ENCODE measurements around the gene MANBA.

MANBA gene

DNA sequence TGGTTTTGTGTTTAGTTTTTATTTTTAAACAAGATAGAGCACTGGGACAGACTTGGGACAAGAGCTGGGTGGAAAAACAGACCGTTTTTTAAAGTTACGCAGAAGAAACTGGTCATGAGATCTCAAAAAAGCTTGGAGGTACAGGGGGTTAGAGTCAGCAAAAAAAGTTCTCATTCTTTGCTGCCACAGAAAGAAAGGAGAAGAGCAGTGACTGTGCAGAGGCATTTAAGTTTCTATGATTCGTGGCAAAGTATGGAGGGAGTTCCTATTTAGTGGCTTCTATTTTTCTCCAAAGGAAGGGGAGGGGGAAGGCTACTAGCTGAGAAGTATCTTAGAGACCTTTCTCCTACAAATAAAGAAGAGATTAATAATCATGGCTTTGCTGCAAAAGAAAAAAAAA, 68.3 kb downstream of the MANBA start:
- DNase-seq = no peak
- intact Hi-C loops (cut with DNase I) = no loop called here

DNA sequence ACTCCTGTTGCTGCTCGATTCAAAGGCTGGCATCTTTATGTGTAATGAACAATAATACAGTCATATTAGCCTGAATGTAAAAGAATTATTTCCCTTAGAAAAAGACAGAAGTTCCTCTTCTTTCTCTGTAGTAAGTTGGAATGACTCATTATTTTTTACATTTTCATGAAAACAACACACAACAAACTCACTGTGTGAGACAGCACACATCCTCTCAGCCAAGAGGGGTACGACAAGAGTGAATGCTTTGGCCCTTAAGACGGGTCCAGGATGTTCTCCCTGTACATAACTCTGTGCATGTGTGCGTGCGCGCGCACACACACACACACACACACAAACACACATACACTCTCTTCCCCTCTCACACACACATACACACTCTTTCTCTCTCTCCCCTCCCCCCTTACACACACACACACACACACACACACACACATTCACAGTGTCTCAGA, 72.8 kb downstream of the MANBA start:
- intact Hi-C loops (cut with DNase I) = no loop called here

DNA sequence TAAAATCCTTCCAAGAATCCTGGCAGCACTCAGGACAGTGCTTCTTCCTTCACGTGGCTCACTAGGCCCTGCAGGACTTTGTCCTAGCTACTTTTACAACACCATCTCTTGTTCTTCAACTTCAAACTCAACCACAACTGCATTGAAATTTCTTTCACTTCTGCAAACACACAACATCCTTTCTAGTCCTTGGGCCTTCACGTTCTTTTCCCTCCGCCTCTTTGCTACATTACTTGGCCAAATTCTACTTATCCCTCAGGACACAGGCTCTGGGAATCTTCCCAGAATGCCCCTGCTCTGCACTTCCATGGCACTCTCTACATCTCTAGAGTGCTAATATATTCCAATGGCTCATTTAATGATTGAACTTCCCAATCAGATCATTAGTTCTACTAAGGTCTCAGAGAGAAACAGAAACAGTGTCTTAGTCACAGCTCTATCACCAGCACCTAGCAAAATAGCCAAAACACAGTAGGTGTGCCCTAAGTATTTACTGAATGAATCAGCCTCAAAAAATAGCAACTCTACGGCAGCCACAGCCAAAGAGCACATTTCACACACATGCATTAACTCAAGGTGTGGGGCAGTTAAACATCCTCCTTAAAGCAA, 73.3 kb downstream of the MANBA start:
- intact Hi-C loops (cut with DNase I) = no loop called here

More for the DNA sequence above, 72.8 kb downstream of the MANBA start:
- no peak for DNase-seq

DNA sequence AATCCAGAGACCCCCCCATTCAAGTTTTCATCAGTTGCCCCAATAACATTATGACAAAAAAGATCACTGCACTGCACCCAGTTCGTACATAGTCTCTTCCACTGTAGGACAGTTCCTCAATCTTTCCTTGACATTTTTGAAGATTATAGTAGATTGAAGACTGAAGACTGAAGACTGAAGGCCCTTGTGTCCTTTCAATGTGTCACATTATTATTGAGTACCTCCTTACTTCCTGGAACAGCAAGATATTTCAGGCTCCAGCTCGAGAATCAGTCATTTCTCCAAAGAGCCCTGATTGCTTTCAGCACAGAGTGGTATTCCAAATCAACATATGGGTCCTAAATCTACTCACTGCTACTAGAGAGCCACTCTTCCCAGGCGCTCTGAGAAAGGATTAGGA, 75.0 kb downstream of the MANBA start:
- intact Hi-C loops (cut with DNase I) = no loop called here
- DNase-seq = no peak

More for the DNA sequence above, 73.3 kb downstream of the MANBA start:
- no peak for DNase-seq

DNA sequence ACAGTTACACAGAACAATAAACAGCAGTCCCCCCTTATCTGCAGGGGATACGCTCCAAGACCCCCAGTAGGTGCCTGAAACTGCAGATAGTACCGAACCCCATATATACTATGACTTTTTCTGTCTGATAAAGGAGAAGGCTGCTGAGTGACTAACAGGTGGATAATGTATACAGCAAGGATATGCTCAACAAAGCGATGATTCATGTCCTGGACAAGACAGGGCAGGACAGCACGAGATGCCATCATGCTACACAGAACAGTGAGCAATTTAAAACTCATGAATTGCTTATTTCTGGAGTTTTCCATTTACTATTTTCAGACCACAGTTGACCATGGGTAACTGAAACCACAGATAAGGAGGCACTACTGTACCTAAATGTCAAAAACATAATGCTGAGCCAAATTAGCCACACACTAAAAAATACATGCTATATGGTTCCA, 76.1 kb downstream of the MANBA start:
- no peak for DNase-seq
- intact Hi-C loops (cut with DNase I) = no loop called here

DNA sequence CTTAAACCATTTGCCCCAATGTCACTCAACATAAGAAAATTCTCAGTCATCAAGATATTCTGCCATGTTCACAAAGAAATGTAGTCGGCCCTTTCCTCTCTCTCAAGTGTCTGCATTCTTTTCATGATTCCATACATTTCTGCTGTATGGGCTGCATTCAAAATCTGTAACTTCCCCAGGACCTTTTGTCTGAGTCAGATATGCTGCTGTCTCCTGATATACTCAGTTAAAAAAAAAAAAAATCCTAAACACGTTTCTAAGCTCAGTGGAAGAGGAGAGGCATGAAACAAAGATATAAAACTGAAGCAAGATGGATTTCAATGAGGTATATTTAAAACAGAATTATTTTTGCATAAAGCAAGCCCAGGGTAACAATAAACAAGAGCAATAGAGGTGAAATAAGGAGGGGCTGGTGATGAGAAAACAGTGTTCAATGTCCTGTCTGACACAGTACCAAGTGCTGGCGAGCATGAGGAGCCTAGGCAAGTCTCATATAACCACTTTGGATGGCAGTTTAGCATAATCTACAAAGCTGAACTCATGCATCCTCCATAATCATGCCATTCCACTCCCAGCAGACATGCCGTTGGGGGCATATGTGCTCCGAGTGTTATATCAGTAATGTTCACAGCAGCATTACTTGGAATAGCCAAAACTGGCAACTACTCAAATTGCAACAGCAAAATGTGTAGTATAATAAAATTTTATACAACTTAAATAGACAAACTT, 76.7 kb downstream of the MANBA start:
- no peak for DNase-seq

DNA sequence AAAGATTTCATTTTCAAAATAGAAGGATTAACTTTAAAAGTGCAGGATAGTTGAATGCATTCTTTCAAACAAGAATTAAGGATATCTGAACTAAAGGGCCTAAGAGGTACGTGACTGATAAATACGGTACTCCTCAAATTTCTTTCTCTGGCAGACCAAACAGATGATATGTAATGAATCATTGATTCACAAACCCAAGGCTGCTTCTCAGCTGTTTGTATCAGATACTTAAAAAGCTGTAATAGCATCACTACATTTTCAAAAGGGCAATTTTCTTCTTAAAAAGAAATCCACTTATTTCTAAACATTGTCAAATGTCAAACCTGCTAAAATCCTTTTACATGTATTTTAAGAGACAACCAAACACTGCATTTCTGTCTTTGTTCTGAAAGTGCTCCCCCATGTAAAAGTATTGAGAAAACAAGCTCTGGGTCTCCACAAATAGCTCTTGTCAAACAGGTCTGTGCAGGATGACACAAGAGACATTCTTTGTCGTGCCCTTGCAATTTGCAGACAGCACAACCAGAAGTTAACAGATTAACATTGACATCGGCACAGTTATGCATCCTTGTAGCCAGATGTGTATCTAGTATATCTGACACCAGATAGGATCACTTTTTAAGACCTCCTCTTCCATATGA, 82.0 kb downstream of the MANBA start:
- intact Hi-C loops (cut with DNase I) = no loop called here

More for the DNA sequence above, 76.7 kb downstream of the MANBA start:
- intact Hi-C loops (cut with DNase I) = no loop called here

DNA sequence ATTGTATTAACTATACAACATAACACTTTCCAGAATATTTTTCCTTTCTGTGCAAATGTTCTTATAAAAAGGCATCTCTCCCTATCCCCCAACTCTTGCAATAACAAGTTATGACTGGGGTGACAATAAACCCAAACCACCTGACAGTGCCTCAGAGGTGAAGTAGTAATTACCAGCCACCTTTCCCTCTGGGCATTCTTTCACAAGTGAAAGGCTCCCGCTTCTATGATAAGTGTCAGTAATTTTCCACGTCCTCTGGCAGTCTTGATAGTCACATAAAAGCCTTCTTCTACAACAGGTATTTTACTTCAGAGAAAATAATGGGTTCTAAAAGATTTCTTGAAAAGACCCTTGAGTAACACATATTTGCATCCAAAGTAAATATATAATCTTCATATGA, 82.7 kb downstream of the MANBA start:
- intact Hi-C loops (cut with DNase I) = no loop called here
- no peak for DNase-seq

More for the DNA sequence above, 82.0 kb downstream of the MANBA start:
- DNase-seq = no peak

DNA sequence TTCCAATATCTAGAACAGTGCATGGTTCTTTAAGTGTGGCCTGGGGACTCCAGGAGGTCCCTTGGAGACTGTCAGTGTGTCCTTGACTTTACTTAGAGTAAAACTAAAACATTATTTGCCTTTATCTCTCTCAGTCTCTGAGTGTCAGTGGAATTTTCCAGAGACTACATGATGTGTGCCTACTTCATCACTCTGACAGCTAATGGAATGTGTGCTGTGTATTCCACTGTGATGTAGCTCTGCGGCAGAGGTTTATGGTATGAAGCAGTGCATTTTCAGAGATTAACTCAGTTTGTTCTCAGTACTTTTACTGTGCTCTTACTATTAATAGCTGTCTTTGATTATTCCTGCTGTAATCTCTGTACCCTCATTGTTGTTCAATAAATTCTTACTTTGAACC, 85.6 kb downstream of the MANBA start:
- DNase-seq = no peak
- intact Hi-C loops (cut with DNase I) = no loop called here

DNA sequence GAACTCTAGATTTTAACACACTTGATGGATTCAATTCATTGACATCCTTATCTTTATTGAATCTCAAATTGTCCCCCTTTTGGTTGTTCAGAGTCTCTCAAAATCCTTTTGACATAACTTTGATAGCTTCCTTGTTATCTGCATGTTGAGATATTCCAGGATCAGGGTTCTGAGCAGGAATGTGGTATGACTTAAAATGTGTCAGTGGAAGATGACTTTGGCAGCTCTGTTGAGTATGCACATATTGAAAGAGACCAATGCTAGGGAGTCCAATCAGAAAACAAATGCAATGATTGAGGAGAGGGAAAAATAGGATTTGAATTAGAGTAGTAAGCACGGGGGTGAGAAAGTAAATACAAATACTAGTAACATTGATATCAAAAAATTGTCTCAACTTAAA, 93.8 kb downstream of the MANBA start:
- no peak for DNase-seq
- intact Hi-C loops (cut with DNase I) = no loop called here

DNA sequence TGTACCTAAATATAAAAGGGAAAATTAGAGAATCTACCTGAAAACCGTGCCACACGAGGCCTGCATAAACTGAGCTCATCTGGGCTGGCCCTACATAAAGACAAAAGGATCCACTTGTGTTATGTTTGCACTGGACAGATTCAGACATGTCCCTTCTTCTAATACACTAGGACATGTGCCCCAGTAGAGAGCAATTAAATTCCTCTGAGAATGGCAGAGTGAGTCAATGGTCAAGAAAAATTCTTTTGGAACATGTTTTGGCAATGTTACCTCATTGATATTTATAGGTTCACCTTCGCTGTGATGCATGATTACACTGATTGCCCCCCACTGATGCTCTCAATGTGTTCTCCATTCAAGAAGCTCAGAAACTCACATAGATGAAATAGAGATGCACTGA, 95.2 kb downstream of the MANBA start:
- DNase-seq = no peak
- intact Hi-C loops (cut with DNase I) = no loop called here

DNA sequence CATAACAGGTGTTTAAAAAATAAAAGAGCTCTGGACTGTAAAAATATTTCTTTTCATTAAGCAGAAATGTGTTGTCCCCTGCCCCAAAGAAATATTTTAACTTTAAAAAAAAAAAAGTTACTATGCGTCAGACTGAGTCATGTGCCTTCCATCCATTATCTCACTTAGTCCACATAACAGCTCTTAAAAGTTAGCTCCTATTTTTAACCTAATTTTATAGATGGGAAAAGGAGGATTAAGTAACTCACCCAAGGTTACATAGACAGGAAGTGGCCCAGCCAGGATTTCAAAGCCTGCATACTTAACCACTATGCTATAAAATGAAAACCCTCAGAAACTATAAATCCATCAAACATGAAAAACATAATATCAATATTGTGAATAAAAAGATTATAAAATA, 97.7 kb downstream of the MANBA start:
- intact Hi-C loops (cut with DNase I) = no loop called here
- no peak for DNase-seq

DNA sequence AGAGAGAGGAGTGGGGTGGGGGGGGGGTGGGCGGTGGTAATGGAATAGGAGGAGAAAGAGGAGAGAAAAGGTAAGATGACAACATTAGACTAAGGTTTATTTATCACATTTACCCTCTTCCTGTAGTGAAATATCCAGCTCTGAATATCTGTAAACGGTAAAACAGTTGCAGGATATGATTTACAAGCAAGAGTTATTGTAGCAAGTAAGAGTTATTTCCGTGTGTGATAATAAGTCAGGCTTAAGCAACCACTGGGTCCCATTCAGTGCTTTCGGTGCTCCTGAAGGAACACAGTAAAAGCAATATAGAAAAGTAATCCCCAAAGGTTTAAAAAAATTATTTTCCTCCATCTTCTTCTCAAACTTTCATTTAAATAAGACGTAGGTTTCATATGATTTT, 103.6 kb downstream of the MANBA start:
- intact Hi-C loops (cut with DNase I) = no loop called here
- no peak for DNase-seq

DNA sequence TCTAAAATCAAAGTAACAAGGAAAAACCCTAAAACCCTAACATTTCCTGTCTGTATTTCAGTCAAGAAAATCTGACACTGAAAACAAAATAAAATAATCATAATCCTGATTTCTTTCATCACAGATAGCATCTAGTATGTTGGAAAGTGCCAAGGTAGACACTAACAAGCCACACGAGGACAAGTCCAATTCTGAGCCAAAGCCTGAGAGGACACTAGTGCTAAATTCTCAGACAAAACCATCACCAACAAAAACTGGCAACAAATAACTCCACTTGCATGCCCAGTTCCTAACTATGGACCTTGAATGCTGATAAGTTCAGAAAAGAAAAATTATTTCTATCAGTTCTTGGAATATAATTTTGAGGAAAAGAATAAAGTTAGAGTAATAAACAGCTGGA, 113.7 kb downstream of the MANBA start:
- DNase-seq = no peak
- intact Hi-C loops (cut with DNase I) = no loop called here

DNA sequence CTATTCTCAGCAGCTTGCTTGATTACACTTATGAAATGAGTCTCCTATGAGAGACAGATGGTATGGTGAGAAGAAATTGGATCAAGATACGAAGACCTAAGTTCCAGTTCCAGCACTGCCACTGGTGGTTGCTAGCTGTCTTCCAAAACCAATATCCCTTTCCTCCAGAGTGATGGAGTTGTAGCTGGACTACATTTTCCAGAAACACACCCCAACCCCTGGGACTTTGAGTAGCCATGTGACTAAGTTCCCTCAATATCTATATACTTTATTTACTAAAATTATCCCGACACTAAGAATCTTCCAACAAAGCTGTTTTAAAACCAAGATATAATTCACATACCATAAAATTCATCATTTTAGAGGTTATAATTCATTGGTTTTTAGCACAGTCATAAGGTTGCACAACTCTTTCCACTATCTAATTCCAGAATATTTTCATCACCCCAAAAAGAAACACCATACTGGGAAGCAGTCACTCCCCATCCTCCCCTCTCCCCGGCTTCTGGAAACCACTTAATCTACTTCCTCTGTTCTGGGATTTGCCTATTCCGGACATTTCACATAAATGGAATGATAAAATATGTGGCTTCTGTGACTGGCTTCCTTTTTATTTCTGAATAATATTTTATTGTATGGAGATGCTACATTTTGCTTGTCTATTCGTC, 118.0 kb downstream of the MANBA start:
- DNase-seq = no peak
- intact Hi-C loops (cut with DNase I) = no loop called here

DNA sequence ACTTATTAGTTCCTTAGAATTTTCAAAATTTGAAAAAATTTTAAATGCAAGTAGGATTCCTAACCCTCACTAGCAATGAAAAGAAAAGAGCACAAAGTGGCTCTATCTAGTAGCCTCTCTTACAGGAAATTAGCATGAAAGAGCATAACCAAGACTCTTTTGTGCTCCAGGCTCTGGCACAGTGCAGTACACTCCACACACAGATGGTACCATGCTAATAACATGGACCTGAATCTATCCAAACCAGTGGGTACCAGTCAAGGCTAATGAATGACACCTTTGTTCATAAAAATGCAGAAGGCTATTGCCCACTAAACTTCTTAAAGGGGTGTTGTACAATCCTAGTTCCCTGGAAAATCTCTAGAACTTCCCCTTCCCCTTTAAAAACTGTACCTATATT, 119.0 kb downstream of the MANBA start:
- peak in 26 of 42 donors; percentile 13 to 78 (median 47) for DNase-seq

DNA sequence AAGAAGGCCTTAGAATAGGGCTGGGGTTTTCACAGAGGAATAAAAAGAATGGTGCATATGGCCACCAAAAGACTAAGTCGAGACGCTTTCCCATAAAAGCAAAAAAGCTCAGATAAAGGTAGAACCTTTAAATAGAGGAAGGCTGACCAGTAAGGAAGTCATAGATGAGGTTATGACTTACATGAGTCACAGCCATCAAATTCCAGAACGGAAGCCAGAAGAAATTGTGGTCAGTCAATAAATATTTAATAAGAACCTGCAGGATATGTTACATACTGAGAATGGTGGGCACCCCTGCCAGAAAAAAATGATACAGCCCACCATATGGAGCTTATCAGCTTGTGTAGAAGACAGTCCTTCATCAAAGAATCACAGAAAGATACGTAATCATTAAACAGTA, 120.1 kb downstream of the MANBA start:
- intact Hi-C loops (cut with DNase I) = no loop called here
- no peak for DNase-seq

More for the DNA sequence above, 119.0 kb downstream of the MANBA start:
- intact Hi-C loops (cut with DNase I) = no loop called here

DNA sequence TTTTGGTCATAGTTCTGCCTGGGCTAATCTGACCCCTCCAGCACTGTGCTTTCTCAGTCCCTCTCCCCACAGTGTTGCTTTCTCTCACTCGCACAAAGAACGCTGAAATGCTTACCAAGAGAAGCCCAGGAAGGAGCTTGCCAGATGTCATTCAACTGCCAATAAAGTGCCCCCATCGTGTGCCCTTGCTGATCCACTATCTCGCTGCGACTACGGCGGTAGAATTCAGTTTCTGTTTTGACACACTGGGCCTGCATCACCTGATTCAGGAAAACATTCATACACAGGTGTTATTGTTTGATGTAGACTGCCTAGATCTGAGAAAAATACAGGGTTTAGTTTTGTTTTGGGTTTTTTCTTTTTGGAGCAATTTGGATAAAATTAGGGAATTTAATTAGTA, 121.2 kb downstream of the MANBA start:
- DNase-seq = no peak
- intact Hi-C loops (cut with DNase I) = no loop called here

DNA sequence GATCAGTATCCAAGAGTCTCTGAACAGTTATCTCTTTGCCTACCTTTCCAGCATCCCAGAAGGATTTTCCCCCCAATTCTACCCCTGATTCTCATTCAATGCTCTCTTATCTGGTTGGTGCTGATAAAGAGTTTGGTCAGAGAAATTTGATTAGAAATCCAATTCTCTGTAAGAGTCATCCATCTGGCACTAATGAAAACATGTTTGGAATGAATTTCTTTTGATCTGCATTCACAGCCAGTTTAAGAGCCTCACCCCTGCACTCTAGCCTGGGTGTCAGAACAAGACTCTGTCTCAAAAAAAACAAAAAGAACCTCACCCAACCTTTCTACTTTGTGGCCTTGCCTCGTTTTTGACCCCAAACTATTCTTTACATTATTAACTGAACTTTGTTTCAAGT, 122.1 kb downstream of the MANBA start:
- intact Hi-C loops (cut with DNase I) = no loop called here

DNA sequence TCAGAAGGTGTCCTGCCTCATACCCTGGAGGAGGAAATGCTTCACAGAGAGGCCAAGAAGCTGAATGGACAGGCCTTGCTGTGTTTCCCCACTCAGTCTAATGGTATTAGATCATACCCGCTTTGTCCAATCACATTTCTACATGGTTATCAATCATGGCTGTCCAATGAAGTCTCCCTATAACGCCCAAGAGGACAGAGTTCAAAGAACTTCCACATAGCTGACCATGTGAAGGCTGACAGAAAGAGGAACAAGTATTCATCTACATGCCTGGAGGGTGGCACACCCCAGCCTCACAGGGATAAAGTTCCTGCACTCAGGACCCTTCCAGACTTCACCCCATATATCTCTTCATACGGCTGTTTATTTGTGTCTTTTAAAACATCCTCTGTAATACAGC, 123.4 kb downstream of the MANBA start:
- intact Hi-C loops (cut with DNase I) = no loop called here
- no peak for DNase-seq

More for the DNA sequence above, 122.1 kb downstream of the MANBA start:
- DNase-seq = no peak
